HUES64 (cell line): ENCODE measurements around the gene PPARG.

ENCODE experiments used
- H3K27ac ChIP-seq: 2 replicates; pipeline ENCODE4 v1.7.0; 2013; ENCODE audit warnings: low read depth, low read length, inconsistent platforms
- H3K27me3 ChIP-seq: 2 replicates; pipeline ENCODE4 v1.6.1; 2013; ENCODE audit warnings: mild to moderate bottlenecking, low read length; ENCODE audit not compliant: insufficient read depth
- H3K36me3 ChIP-seq: 2 replicates; pipeline ENCODE4 v1.6.1; 2013; ENCODE audit warnings: mild to moderate bottlenecking, low read length; ENCODE audit not compliant: insufficient read depth
- H3K4me1 ChIP-seq: 2 replicates; pipeline ENCODE4 v1.6.1; 2013; ENCODE audit warnings: mild to moderate bottlenecking, low read length, moderate library complexity; ENCODE audit not compliant: insufficient read depth
- H3K4me3 ChIP-seq: 2 replicates; pipeline ENCODE4 v1.5.1; 2013; ENCODE audit warnings: mild to moderate bottlenecking, low read length, moderate library complexity
- H3K9ac ChIP-seq: 2 replicates; pipeline ENCODE4 v1.6.1; 2013; ENCODE audit warnings: mild to moderate bottlenecking, low read depth, low read length
- H3K9me3 ChIP-seq: 2 replicates; pipeline ENCODE4 v1.6.1; 2013; ENCODE audit warnings: low read depth, low read length; ENCODE audit not compliant: insufficient read depth
- WGBS: fragments of 150-250, 120-280 bp; methylation state at CpG from one replicate; pipeline ENCODE4 v1.1.7; 2013; ENCODE audit warnings: missing lambda C conversion rate; 5-methylcytosine and 5-hydroxymethylcytosine counted together

Gene PPARG

DNA sequence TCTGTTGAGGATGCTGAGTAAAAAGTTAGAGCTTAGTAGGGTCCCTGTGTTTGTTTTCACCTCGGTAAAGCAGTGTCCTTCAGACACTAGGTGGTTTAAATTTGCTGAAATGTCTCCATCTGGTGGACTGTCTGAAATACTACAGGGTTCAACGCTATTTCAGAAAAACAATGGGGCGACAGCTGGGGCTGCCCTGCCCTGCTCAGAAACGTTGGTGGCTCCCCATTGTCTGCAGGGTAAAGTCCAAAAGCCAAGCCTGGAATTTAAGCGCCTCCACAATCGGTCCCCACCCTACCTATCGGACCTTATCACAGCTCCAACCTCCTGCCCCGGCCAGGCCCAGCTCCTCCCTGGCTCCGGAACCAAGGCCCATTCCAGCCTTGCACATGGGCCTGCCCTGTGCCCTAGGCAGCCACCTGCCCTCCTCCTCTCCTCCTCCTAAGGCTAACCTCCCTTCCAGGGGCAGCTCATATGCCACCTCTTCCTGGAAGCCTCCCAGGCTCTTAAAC, 191.1 kb downstream of the PPARG start:
- Histone ChIP-seq H3K4me1 (0 out of 2 replicates have a peak, but pooled peaks cover 3% of the 10 kb centered on the region), H3K9ac (no peak overlapping the region), H3K9me3 (no peaks in the 10 kb centered on the region), H3K27ac (no peak overlapping the region), H3K27me3 (no peaks in the 10 kb centered on the region), H3K36me3 (no peaks in the 10 kb centered on the region), H3K4me3 (no peak overlapping the region)
- 25% methylated on average over 9 of the region's 9 CpGs for WGBS

DNA sequence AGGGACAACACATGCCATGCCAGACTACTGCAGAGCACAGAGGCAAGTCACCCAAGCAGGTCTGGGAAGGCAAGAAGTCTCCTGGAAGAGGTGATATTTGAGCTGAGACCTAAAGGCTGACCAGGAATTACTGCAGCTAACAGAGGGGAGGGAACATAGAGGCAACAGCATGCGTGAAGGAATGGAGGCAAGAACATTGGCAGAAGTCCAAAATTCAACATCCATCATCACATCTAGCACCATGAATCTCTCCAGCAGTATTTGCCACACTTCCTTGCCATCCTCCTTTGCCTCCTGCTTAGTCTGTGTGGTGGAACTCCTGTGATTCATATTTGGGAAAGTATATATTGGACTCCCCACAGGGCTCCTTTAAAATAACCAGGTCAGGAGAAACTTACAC, 194.5 kb downstream of the PPARG start:
- Histone ChIP-seq H3K9me3 (no peaks in the 10 kb centered on the region), H3K9ac (peak overlapping the region; percentile 93), H3K27me3 (no peaks in the 10 kb centered on the region), H3K4me3 (peak overlapping the region; percentile 90), H3K27ac (no peak overlapping the region), H3K4me1 (0 out of 2 replicates have a peak, but pooled peaks cover 10% of the 10 kb centered on the region), H3K36me3 (peaks cover 12% of the 10 kb centered on the region)
- 80% methylated on average over 1 of the region's 1 CpG for WGBS

DNA sequence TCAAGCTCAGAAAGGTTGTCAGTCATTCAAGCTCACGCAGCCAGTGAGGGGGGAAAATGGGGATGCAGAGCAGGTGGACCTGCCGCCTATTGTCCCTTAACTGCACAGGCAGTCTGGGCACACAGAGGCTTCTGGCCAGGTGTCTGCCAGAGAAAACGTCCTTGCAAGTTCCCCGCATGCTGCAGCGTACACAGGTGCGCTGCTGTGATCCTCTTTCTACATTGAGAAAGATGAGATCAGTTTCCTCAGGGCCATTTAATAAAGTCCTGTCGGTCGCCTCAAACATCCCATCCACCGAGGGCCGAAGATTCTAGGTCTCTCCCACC, 195.0 kb downstream of the PPARG start:
- Histone ChIP-seq H3K36me3 (peaks cover 12% of the 10 kb centered on the region), H3K9ac (peak overlapping the region; percentile 93), H3K27ac (peak overlapping the region; percentile 22; the same call in 1 of the 2 replicates), H3K4me1 (0 out of 2 replicates have a peak, but pooled peaks cover 10% of the 10 kb centered on the region), H3K9me3 (no peaks in the 10 kb centered on the region), H3K27me3 (no peaks in the 10 kb centered on the region), H3K4me3 (peak overlapping the region; percentile 90)
- 7% methylated on average over 10 of the region's 10 CpGs for WGBS
